ENCODE results near the gene STAB1.

STAB1 gene

GRCh38 chr3:52536112-52536368 lies 40.9 kb downstream of the STAB1 start:
- DNase-seq: no peak

DNA sequence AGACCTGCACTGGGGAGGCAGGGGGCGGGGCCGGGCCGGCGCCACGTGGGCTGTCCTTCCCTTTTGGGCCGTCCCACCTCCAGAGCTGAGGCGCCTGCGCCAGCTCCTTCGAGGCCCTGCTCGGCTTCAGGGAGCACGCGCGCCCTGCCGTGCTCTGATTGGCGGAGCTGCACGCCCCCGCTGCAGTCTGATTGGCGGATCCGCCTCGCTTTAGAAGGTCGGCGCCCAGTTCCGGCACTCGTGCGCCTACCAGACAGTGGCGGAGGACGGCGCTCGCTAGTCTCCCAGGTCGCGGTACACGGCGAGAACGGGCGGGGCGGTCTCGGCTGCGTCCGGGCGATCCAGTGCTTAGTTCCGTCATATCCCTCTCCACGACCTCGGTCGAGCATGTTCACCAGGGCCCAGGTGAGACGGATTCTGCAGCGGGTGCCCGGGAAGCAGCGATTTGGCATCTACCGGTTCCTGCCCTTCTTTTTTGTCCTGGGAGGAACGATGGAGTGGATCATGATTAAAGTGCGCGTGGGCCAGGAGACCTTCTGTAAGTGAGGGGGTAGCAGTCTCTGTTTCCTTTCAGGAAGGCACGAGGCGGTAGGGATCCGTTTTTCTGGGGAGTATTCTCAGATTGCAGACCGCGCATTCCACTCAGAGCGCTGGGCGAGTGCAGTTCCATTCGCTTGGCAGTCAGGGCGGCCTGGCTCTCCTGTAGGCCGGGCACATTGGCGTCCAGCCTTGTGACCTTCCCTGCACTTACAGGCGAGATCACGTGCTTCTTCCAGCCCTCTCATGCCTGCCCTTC lies 41.4 kb downstream of the STAB1 start, which contains the start of gene UQCC5:
Gene UQCC5, plus strand, starts transcription at position 237 of the 796 bp plus-strand sequence. Its CDS starts 151 bp downstream, at position 388.
- peak; percentile 100 for DNase-seq

DNA sequence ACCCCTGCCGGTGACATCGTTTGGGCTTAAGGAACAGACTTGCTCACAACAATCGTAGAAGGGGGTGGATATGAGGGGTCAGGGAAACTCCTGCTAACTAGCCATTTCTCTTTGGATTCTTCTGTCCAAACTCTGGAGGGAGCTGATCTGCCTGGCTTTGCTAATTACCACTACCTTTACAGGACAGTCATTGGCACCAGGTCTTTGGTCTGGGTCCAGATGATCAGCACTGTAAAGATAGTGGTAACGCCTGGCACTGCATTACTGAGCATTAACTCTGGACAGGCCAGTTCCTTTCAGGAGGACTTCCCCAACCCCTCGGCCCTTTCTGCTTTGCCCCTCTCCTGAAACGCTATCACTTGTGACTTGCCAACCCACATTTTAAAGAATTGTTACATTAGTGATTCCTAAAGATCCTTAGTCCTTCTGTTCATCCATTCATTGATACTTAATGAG lies 42.1 kb downstream of the STAB1 start:
- no peak for DNase-seq

- no peak for DNase-seq
These were observed 42.7 kb downstream of the STAB1 start for GRCh38 chr3:52537726-52538421.

- DNase-seq: no peak
These were observed 44.0 kb downstream of the STAB1 start for GRCh38 chr3:52539010-52539653.

GRCh38 chr3:52541050-52541449 lies 45.9 kb downstream of the STAB1 start:
- DNase-seq: no peak

DNA sequence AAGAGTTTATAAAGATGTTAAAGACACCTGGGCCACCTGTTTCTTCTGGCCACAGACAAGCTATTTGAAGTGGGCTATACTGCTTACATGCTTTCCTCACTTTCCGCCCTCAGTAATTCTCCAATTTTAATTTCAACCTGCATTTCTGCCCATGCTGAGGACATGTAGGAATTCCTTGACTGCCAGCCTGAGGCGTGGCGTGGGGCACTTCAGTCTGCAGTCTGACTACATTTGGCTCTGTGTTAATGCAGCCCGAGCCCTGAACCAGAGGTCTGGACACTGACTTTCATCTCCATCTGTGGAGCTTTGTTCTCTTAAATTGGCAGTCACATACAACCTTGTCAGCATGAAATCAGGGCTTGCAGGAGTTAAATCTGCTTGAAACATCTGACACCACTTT lies 49.8 kb downstream of the STAB1 start:
- no peak for DNase-seq

- no peak for DNase-seq
These were observed 51.2 kb downstream of the STAB1 start for GRCh38 chr3:52546111-52546901.

- no peak for DNase-seq
These were observed 52.0 kb downstream of the STAB1 start for GRCh38 chr3:52547143-52547542.

DNA sequence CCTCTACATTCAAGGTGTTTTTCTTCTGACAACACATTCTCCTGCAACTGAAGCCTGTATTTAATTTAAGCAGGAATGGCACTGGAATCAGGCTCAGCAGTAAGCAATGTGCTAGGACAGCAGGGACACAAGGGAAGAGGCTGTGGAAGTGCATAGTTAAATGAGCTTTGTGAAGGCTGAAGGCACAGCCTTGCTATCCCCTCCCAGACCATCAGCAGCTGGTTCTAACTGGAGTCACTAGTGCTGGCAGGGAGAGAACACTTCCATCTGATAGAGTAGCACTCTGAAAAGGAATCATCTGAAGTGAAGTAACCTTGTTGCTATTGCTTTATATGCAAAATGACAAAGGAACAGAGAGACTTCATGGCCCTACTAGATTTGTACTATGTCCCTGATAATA lies 56.0 kb downstream of the STAB1 start:
- DNase-seq: no peak

DNA sequence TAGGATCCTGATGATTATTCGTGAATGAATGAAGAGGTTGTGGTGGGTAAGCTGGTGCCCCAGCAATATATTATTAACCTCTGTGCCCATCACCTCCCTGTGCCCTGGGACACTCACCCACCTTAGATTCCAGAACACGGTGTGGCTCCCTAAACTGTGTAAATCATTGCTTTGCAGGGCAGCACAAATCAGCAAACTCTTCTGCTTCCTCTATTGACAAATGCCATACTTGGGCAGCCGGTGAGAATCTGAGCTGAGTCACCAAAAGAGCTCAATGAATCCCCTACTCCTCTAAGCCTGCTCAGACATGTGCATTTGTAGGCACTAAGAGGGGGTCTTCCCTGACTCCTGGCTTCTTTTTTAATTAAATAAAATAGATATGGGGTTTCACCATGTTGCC lies 57.0 kb downstream of the STAB1 start:
- no peak for DNase-seq

GRCh38 chr3:52554026-52554755 lies 59.1 kb downstream of the STAB1 start:
- DNase-seq: no peak

GRCh38 chr3:52555056-52555455 lies 59.9 kb downstream of the STAB1 start:
- no peak for DNase-seq

DNA sequence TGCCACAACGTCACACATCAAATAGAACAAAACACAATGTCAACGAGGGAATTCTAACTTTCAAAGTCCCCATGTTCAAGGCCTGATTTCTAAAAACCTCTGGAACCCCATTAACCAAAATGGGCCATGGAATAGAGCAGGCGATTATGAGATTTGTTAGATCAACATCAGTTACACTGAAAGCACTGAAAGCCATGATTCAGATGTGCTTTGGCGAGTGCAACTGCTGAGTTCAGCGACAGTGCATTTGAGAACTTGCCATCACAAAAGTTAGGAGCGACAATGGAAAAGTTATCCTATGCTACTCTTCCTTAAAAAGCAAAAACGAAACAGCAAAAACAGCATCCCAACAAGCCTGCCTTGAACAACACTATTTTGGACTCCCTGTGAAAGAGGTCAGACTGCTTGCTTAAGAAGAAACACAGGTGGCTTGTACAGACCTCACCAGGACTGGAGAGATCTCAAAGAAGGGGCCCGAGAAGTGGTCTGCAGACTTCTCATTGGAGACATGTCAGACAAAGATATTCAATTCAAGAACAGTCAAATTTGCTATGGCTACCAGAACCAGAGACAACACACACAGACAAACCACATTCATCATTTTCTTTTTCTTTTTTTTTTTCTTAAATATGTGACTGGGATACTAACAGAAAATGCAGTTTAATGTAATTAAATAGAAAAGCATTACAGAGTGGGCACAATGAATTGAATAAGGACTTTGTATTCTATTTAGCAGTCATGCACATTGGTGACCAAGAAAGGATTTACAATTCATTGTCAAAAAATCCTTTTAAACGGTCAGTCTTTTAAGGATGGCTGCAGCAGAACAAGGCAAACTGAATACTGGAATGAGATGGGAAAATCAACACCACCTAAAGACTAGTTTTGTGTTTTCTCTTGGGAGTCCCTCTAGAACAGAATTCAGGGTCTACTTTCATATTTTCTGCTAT lies 62.1 kb downstream of the STAB1 start:
- DNase-seq: no peak

DNA sequence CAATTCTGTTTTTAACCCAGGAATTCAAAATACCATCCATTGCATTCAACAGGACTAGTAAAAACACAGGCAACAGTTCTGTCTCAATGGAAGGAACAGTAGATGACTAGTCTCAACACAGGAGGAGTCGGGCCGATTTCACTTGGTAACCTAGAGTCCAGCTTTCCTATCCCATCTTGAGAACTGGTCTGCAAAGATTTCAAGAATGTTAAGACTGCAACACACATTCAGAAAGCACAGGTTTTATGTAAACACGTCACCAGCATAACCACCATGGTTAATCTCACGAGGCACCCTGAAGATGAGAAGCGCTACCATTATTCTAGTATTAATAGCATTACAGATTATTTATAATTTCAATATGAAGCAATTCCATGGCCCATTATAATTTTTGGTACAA lies 63.3 kb downstream of the STAB1 start:
- no peak for DNase-seq

DNA sequence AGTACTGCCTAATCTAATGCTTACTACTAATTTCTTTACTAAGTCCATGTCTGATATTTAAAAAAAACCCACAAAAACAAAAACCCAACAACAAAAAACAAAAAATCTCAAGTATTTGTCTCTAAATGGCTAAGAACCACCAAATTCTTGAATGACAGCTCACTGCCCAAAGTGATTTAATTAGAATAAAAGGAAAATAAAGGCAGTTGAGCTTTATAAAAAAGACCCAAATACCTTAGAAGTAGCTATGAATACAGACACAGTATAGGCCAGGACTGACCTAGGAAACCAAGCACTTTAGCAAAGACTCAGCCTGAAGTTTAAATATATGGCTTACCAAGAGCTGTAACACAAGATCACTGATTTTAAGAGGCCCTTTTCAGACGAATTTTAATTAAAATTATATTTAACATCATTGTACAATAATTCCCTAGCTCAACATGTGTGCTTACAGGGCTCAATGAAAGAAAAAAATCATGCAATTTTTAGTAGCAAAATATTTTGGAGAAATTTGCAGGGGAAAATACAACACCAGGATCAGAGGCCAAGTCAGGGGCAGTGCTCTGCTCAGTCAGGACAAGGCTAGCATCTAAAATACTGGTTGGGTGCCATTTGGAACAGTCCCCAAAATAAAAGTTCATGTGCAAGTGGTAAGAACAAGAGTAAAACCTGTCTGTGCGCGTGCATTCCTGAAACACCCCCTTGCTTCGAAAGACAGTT lies 66.0 kb downstream of the STAB1 start:
- no peak for DNase-seq

- no peak for DNase-seq
These were observed 68.8 kb downstream of the STAB1 start for GRCh38 chr3:52563984-52564383.

- no peak for DNase-seq
These were observed 72.9 kb downstream of the STAB1 start for GRCh38 chr3:52568069-52568468.

GRCh38 chr3:52570076-52570475 lies 74.9 kb downstream of the STAB1 start:
- DNase-seq: no peak

- DNase-seq: no peak
These were observed 77.1 kb downstream of the STAB1 start for GRCh38 chr3:52572221-52572620.
